ENCODE data around the gene ZGLP1. TPM values are rescaled to one million over a fixed set of nuclear protein-coding genes. Genes with fewer than 3 reads are reported as not detected.

Gene ZGLP1
- total RNA-seq, 2 donors from 2014 or later: 2.5 to 7.3 TPM

GRCh38 chr19:10294368-10294697, 15.3 kb downstream of the ZGLP1 start:
- no peak for ATAC-seq
- peak overlapping the region; percentile 30 for H3K4me3 Mint-ChIP-seq
- no peak for DNase-seq (ENCODE audit: low spot score)
- no peaks in the 10 kb centered on the region for H3K9me3 Mint-ChIP-seq
- peaks cover 37 to 39% of the 10 kb centered on the region in 2 donors for H3K4me1 Mint-ChIP-seq (ENCODE audit: low read depth in 2 of 2)
- H3K36me3 Mint-ChIP-seq: no peaks in the 10 kb centered on the region
- H3K27me3 Mint-ChIP-seq: peaks cover 15 to 17% of the 10 kb centered on the region in 2 donors
- no peak overlapping the region for H3K27ac Mint-ChIP-seq

DNA sequence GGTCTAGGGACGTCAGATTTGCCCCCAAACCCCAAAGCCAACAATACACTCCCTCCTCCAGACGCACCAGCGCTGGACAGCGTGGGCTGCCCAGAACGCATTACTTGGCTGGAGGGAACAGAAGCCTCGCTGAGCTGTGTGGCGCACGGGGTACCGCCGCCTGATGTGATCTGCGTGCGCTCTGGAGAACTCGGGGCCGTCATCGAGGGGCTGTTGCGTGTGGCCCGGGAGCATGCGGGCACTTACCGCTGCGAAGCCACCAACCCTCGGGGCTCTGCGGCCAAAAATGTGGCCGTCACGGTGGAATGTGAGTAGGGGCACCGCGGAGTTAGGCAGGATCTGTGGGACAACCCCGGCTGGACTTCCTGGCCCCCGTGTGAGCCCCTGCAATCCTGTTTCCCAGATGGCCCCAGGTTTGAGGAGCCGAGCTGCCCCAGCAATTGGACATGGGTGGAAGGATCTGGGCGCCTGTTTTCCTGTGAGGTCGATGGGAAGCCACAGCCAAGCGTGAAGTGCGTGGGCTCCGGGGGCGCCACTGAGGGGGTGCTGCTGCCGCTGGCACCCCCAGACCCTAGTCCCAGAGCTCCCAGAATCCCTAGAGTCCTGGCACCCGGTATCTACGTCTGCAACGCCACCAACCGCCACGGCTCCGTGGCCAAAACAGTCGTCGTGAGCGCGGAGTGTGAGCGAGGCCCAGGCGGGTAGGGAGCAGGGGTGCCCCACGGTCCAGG, 15.8 kb downstream of the ZGLP1 start:
- H3K36me3 Mint-ChIP-seq: no peaks in the 10 kb centered on the region
- peak overlapping the region; percentile 32 to 76 for H3K27ac Mint-ChIP-seq
- ATAC-seq (no peak), DNase-seq (ENCODE audit: low spot score) (no peak)
- H3K9me3 Mint-ChIP-seq: no peaks in the 10 kb centered on the region
- peaks cover 38 to 41% of the 10 kb centered on the region in 2 donors for H3K4me1 Mint-ChIP-seq (ENCODE audit: low read depth in 2 of 2)
- peaks cover 15 to 17% of the 10 kb centered on the region in 2 donors for H3K27me3 Mint-ChIP-seq
- peak overlapping the region; percentile 87 for H3K4me3 Mint-ChIP-seq

DNA sequence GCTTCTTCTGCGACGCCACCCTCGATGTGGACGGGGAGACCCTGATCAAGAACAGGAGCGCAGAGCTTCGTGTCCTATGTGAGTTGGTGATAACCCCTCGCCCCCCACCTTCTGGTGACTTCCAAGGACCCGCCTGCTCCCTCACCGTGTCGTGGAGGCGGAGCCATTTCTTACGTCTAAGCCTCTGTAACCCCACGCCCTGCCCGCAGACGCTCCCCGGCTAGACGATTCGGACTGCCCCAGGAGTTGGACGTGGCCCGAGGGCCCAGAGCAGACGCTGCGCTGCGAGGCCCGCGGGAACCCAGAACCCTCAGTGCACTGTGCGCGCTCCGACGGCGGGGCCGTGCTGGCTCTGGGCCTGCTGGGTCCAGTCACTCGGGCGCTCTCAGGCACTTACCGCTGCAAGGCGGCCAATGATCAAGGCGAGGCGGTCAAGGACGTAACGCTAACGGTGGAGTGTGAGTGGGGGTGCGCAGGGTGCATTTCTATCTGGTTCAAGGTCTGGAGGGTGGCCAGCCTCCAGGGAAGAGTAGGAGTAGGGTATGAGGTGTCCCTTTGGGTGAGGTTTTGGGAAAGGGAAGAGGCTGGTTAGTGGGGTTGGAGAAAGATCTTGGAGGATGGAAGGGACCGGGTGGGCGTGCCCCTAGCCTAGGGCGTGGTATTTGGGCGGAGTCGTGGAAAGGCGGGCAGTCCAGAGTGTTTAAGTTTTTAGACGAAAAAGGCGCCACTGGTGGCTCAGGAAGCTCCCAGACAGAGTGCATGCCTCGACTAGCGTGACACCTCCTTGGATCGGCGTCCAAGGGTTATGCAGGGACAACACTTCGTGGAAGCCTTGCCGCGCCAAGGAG, 16.6 kb downstream of the ZGLP1 start:
- peak overlapping the region; percentile 87 for H3K4me3 Mint-ChIP-seq

GRCh38 chr19:10292206-10292788, 17.3 kb downstream of the ZGLP1 start:
- Mint-ChIP-seq H3K4me1 (ENCODE audit: low read depth in 2 of 2) (peaks cover 45 to 51% of the 10 kb centered on the region in 2 donors), H3K36me3 (no peaks in the 10 kb centered on the region), H3K4me3 (peak overlapping the region; percentile 87), H3K27me3 (peaks cover 15 to 17% of the 10 kb centered on the region in 2 donors), H3K27ac (peak overlapping the region in 1 of 2 donors; percentile 32), H3K9me3 (no peaks in the 10 kb centered on the region)
- DNase-seq (ENCODE audit: low spot score) (peak; percentile 86), ATAC-seq (peak; percentile 74 to 82)

More for the DNA sequence above, 16.6 kb downstream of the ZGLP1 start:
- no peaks in the 10 kb centered on the region for H3K9me3 Mint-ChIP-seq
- ATAC-seq: no peak
- peaks cover 15 to 17% of the 10 kb centered on the region in 2 donors for H3K27me3 Mint-ChIP-seq
- peaks cover 44 to 45% of the 10 kb centered on the region in 2 donors for H3K4me1 Mint-ChIP-seq (ENCODE audit: low read depth in 2 of 2)
- DNase-seq (ENCODE audit: low spot score): no peak
- H3K27ac Mint-ChIP-seq: peak overlapping the region; percentile 32 to 76
- H3K36me3 Mint-ChIP-seq: no peaks in the 10 kb centered on the region

DNA sequence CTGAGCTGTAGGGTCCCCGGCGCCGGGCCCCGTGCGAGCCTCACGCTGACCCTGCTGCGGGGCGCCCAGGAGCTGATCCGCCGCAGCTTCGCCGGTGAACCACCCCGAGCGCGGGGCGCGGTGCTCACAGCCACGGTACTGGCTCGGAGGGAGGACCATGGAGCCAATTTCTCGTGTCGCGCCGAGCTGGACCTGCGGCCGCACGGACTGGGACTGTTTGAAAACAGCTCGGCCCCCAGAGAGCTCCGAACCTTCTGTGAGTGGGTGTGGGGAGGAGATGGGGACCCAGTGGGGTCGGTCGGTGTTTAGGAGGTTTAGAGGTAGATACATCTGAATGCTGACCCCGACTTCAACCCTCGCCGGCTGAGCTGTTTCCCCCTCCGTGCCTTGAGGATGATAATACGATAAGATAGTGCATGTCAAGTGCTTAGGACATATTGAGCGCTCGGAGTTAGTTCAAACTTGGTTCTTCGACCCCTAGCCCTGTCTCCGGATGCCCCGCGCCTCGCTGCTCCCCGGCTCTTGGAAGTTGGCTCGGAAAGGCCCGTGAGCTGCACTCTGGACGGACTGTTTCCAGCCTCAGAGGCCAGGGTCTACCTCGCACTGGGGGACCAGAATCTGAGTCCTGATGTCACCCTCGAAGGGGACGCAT, 17.9 kb downstream of the ZGLP1 start:
- Mint-ChIP-seq H3K36me3 (no peaks in the 10 kb centered on the region), H3K4me1 (ENCODE audit: low read depth in 2 of 2) (peaks cover 50 to 53% of the 10 kb centered on the region in 2 donors), H3K27me3 (peaks cover 15 to 17% of the 10 kb centered on the region in 2 donors), H3K9me3 (no peaks in the 10 kb centered on the region), H3K27ac (peak overlapping the region in 1 of 2 donors; percentile 31), H3K4me3 (peak overlapping the region; percentile 87)
- ATAC-seq: no peak
- no peak for DNase-seq (ENCODE audit: low spot score)

GRCh38 chr19:10290876-10291553, 18.6 kb downstream of the ZGLP1 start:
- H3K27me3 Mint-ChIP-seq: peaks cover 15 to 17% of the 10 kb centered on the region in 2 donors
- H3K27ac Mint-ChIP-seq: peak overlapping the region in 1 of 2 donors; percentile 24
- ATAC-seq (peak; percentile 32 to 54), DNase-seq (ENCODE audit: low spot score) (no peak)
- no peaks in the 10 kb centered on the region for H3K9me3 Mint-ChIP-seq
- no peaks in the 10 kb centered on the region for H3K36me3 Mint-ChIP-seq
- peaks cover 54 to 59% of the 10 kb centered on the region in 2 donors for H3K4me1 Mint-ChIP-seq (ENCODE audit: low read depth in 2 of 2)
- peak overlapping the region; percentile 87 for H3K4me3 Mint-ChIP-seq

GRCh38 chr19:10290357-10290875, 19.2 kb downstream of the ZGLP1 start:
- no peak for ATAC-seq
- DNase-seq (ENCODE audit: low spot score): no peak
- Mint-ChIP-seq H3K9me3 (no peaks in the 10 kb centered on the region), H3K36me3 (peaks cover 4% of the 10 kb centered on the region), H3K27me3 (peaks cover 15 to 17% of the 10 kb centered on the region in 2 donors), H3K27ac (peak overlapping the region in 1 of 2 donors; percentile 24), H3K4me1 (ENCODE audit: low read depth in 2 of 2) (peaks cover 52 to 60% of the 10 kb centered on the region in 2 donors), H3K4me3 (peak overlapping the region; percentile 87)

DNA sequence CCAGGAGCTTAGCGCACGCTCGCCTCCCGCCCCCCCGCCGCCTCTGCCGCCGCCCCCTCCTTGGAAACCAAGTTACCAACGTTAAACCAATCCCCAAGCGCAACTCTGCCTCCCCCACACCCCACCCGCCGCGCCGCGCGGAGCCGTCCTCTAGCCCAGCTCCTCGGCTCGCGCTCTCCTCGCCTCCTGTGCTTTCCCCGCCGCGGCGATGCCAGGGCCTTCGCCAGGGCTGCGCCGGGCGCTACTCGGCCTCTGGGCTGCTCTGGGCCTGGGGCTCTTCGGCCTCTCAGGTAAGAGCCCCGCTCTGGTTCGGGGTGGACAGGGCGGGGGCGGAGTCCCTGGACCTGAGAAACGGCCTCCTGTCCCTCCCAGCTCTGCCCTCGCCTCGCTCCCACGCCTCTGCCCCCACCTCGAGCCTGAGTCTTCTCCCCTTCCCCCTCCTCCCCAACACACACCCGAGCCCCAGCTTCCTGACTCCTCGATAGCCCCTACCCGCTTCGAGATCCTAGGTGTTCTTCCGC, 19.7 kb downstream of the ZGLP1 start, which contains the start of gene ICAM5:
ICAM5 (plus strand) TSS at position 117 of the 521 bp plus-strand sequence; CDS start at position 209, 92 bp downstream.
- Mint-ChIP-seq H3K27ac (peak within 1 kb of the TSS in 1 of 2 donors; percentile 24), H3K4me3 (peak within 1 kb of the TSS; percentile 87), H3K4me1 (ENCODE audit: low read depth in 2 of 2) (peaks cover 56 to 64% of the 10 kb centered on the region in 2 donors), H3K36me3 (peaks cover 9% of the 10 kb centered on the region), H3K9me3 (no peaks in the 10 kb centered on the region), H3K27me3 (peaks cover 15 to 17% of the 10 kb centered on the region in 2 donors)
- ATAC-seq: no peak
- peak; percentile 58 for DNase-seq (ENCODE audit: low spot score)

DNA sequence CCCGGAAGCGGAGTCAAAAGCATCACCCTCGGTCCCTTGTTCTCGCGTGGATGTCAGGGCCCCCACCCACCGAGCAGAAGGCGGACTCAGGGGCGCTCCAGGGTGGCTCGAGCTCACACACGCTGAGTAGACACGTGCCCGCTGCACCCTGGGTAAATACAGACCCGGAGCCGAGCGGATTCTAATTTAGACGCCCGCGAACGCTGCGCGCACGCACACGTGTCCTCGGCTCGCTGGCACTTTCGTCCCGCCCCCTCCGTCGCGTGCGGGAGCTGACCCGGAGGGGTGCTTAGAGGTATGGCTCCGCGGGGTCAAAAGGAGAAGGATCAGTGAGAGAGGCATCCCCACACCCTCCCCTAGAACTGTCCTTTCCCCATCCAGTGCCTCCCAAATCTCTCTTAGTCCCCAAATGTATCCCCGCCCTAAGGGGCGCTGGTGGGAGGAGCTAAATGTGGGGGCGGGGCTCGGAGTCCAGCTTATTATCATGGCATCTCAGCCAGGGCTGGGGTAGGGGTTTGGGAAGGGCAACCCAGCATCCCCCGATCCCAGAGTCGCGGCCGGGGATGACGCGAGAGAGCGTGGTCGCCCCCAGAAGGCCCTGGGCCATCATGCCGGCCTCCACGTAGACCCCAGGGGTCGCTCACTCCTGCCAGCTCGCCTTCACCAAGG, 20.3 kb downstream of the ZGLP1 start:
- Mint-ChIP-seq H3K4me3 (peak overlapping the region; percentile 87), H3K27ac (no peak overlapping the region), H3K4me1 (ENCODE audit: low read depth in 2 of 2) (peaks cover 58 to 66% of the 10 kb centered on the region in 2 donors), H3K9me3 (no peaks in the 10 kb centered on the region), H3K27me3 (peaks cover 15 to 17% of the 10 kb centered on the region in 2 donors), H3K36me3 (peaks cover 12% of the 10 kb centered on the region)
- ATAC-seq: peak; percentile 4 to 57
- DNase-seq (ENCODE audit: low spot score): peak; percentile 67

GRCh38 chr19:10288662-10289166, 20.9 kb downstream of the ZGLP1 start:
- Mint-ChIP-seq H3K36me3 (peaks cover 12% of the 10 kb centered on the region), H3K9me3 (no peaks in the 10 kb centered on the region), H3K27me3 (peaks cover 15 to 17% of the 10 kb centered on the region in 2 donors), H3K4me1 (ENCODE audit: low read depth in 2 of 2) (peaks cover 58 to 69% of the 10 kb centered on the region in 2 donors), H3K27ac (no peak overlapping the region), H3K4me3 (peak overlapping the region; percentile 87)
- DNase-seq (ENCODE audit: low spot score) (no peak), ATAC-seq (peak; percentile 4 to 24)

- Mint-ChIP-seq H3K27me3 (peaks cover 8 to 9% of the 10 kb centered on the region in 2 donors), H3K4me3 (peak within 1 kb of the TSS; percentile 56), H3K27ac (peak within 1 kb of the TSS in 1 of 2 donors; percentile 17), H3K36me3 (peaks cover 12% of the 10 kb centered on the region), H3K9me3 (no peaks in the 10 kb centered on the region), H3K4me1 (ENCODE audit: low read depth in 2 of 2) (peaks cover 44 to 65% of the 10 kb centered on the region in 2 donors)
- peak; percentile 60 for DNase-seq (ENCODE audit: low spot score)
- no peak for ATAC-seq
Observed at GRCh38 chr19:10286803-10287737, 22.5 kb downstream of the ZGLP1 start, which contains the start of gene ICAM4. TSS of gene ICAM4 (plus strand) at chr19:10286955. CDS start at chr19:10287013, 58 bp downstream.

All from natural killer cell treated with Interleukin-12 subunit alpha and Interleukin-12 subunit beta and Interleukin-15 and Interleukin-18, amount 100 ng/mL, for 72 hours (primary cell).